PC-9 (cell line): ENCODE results near the gene PSMA7.

ENCODE experiments used
- EZH2 ChIP-seq: fragments of 200-600 bp; sonication (generic); IDR thresholded peaks from 2 replicates; pipeline ENCODE4 v1.8.0; 2017; ENCODE audit warnings: antibody characterized with exemption, low read depth
- TF ChIP-seq, protein P1 (sequence below): fragments of 200-600 bp; sonication (generic); conservative IDR thresholded peaks from 2 replicates; pipeline ENCODE4 v1.6.1; 2017; ENCODE audit warnings: mixed run types, antibody characterized with exemption, mild to moderate bottlenecking, moderate library complexity

DNA sequence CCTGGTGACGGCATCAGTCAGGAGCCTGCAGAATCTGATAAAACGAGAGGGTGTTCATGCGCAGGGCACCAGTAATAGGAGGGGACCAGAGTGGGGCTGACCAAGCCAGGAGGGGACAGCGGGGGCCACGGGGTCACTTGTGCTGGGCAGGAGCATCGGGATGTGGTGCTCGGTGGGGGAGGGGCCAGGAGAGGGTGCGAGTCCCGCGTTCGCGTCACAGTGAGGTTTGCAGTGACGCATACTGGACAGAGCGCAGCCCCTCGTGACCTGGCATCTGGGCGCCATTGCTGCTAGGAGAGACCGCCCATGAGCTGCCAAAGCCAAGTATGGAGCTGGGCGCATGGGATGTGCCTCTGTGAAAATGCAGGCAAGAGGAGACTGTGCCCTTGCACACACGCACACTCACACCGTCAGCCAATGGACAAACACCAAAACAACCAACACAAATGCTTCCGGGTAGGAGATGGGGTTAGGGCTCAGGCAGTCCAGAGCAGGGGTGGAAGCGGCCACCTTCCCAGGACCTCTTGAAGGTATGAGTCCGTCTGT is 25.8 kb upstream of the PSMA7 start:
- TF ChIP-seq, protein P1, sequence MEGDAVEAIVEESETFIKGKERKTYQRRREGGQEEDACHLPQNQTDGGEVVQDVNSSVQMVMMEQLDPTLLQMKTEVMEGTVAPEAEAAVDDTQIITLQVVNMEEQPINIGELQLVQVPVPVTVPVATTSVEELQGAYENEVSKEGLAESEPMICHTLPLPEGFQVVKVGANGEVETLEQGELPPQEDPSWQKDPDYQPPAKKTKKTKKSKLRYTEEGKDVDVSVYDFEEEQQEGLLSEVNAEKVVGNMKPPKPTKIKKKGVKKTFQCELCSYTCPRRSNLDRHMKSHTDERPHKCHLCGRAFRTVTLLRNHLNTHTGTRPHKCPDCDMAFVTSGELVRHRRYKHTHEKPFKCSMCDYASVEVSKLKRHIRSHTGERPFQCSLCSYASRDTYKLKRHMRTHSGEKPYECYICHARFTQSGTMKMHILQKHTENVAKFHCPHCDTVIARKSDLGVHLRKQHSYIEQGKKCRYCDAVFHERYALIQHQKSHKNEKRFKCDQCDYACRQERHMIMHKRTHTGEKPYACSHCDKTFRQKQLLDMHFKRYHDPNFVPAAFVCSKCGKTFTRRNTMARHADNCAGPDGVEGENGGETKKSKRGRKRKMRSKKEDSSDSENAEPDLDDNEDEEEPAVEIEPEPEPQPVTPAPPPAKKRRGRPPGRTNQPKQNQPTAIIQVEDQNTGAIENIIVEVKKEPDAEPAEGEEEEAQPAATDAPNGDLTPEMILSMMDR, result no peak
- no peak for TF ChIP-seq EZH2
